HG02981 (cell line): ENCODE results near the gene KCNK7.
"Not testable (repeated sequence)": the region's sequence is repeated elsewhere in the genome, so short reads cannot be mapped to it uniquely, and the experiment has no call there.

Experiments used
- ATAC-seq: cut with Tn5 transposase; IDR thresholded peaks from one replicate; pipeline ENCODE4 v1.9.1; 2021; ENCODE audit warnings: mild to moderate bottlenecking, moderate library complexity; ENCODE audit not compliant: unreplicated experiment

The KCNK7 gene

GRCh38 chr11:65595543-65596281 is at the start of gene KCNK7:
KCNK7 (minus strand) TSS chr11:65595800; CDS start chr11:65595772, 28 bp downstream.
- ATAC-seq, result no peak

- no peak for ATAC-seq
Observed at GRCh38 chr11:65644837-65645236, 49.2 kb upstream of the KCNK7 start.

GRCh38 chr11:65643971-65644370 is 48.4 kb upstream of the KCNK7 start:
- ATAC-seq, result no peak

GRCh38 chr11:65642014-65642671 is 46.5 kb upstream of the KCNK7 start:
- ATAC-seq, result no peak

- no peak for ATAC-seq
Observed at GRCh38 chr11:65641297-65642013, 45.9 kb upstream of the KCNK7 start.

- ATAC-seq, result no peak
Observed at GRCh38 chr11:65640483-65641296, 45.1 kb upstream of the KCNK7 start.

GRCh38 chr11:65639623-65640482 is 44.3 kb upstream of the KCNK7 start:
- peak; percentile 37 for ATAC-seq

- not testable (repeated sequence) for ATAC-seq
Observed at GRCh38 chr11:65639228-65639597, 43.6 kb upstream of the KCNK7 start.

- no peak for ATAC-seq
Observed at GRCh38 chr11:65637794-65638419, 42.3 kb upstream of the KCNK7 start, which contains the start of gene SIPA1. SIPA1 (plus strand) TSS chr11:65638101; CDS start chr11:65640922, 2,821 bp downstream.

- ATAC-seq, result no peak
Observed at GRCh38 chr11:65637032-65637557, 41.5 kb upstream of the KCNK7 start.

- ATAC-seq, result no peak
Observed at GRCh38 chr11:65636108-65637031, 40.8 kb upstream of the KCNK7 start.

- no peak for ATAC-seq
Observed at GRCh38 chr11:65634905-65635731, 39.5 kb upstream of the KCNK7 start.

GRCh38 chr11:65634440-65634839 is 38.8 kb upstream of the KCNK7 start:
- no peak for ATAC-seq

- ATAC-seq, result no peak
Observed at GRCh38 chr11:65634109-65634436, 38.5 kb upstream of the KCNK7 start.

GRCh38 chr11:65633390-65634108 is 37.9 kb upstream of the KCNK7 start:
- no peak for ATAC-seq

GRCh38 chr11:65630215-65630614 is 34.6 kb upstream of the KCNK7 start:
- ATAC-seq, result no peak

GRCh38 chr11:65629579-65629978 is 34.0 kb upstream of the KCNK7 start:
- no peak for ATAC-seq
